H1 (cell line): Measurements from ENCODE around the gene GNG4. TPM values are rescaled to one million over a fixed set of nuclear protein-coding genes. Genes with fewer than 3 reads are reported as not detected.

Experiments
- ASH2L ChIP-seq: fragments of 200-600, 300-600 bp; sonication (generic); IDR thresholded peaks from one replicate; pipeline ENCODE4 v1.7.1; 2017; ENCODE audit warnings: low read length
- CHD7 ChIP-seq: fragments of 300-600 bp; sonication (generic); IDR thresholded peaks from 2 replicates; pipeline ENCODE4 v1.7.1; 2012; ENCODE audit warnings: low read length, moderate library complexity, mild to moderate bottlenecking, inconsistent platforms; ENCODE audit not compliant: insufficient replicate concordance
- CREB1 ChIP-seq: IDR thresholded peaks from 2 replicates; pipeline ENCODE4 v1.6.1; 2012; ENCODE audit warnings: inconsistent platforms
- EZH2 ChIP-seq: fragments of 200-600 bp; sonication (generic); IDR thresholded peaks from 2 replicates; pipeline ENCODE4 v1.7.1; 2012; ENCODE audit warnings: low read depth, mild to moderate bottlenecking, moderate library complexity, low read length, inconsistent platforms; ENCODE audit not compliant: severe bottlenecking
- MAFK ChIP-seq: IDR thresholded peaks from 2 replicates; pipeline ENCODE4 v1.6.1; 2012; ENCODE audit warnings: low read depth, mild to moderate bottlenecking, improper control_type of control experiment, low read length
- MAX ChIP-seq: IDR thresholded peaks from 2 replicates; pipeline ENCODE4 v1.6.1; 2012; ENCODE audit warnings: inconsistent platforms
- PHF8 ChIP-seq: fragments of 200-600 bp; sonication (generic); conservative IDR thresholded peaks from 2 replicates; pipeline ENCODE4 v1.7.1; 2012; ENCODE audit warnings: low read depth, mild to moderate bottlenecking, inconsistent platforms, low read length, moderate library complexity
- SAP30 ChIP-seq: fragments of 300-600 bp; sonication (generic); IDR thresholded peaks from 2 replicates; pipeline ENCODE4 v1.7.1; 2012; ENCODE audit warnings: low read length, moderate library complexity, mild to moderate bottlenecking, inconsistent platforms; ENCODE audit not compliant: insufficient read depth, insufficient replicate concordance
- SP2 ChIP-seq: IDR thresholded peaks from 2 replicates; pipeline ENCODE4 v1.6.1; 2012; ENCODE audit warnings: mild to moderate bottlenecking, low read length, inconsistent platforms
- TAF7 ChIP-seq: optimal IDR thresholded peaks from 2 replicates; pipeline ENCODE3; 2011; ENCODE audit warnings: low read depth, mild to moderate bottlenecking, inconsistent platforms, low read length, moderate library complexity, borderline replicate concordance
- TCF12 ChIP-seq: IDR thresholded peaks from 2 replicates; pipeline ENCODE4 v1.6.1; 2011; ENCODE audit warnings: low read depth, mild to moderate bottlenecking, low read length
- polyA plus RNA-seq, 7 experiments: library from polyadenylated mRNA; depleted of rRNA in 3 of 7; stranded (reverse) in 5 of 7; unstranded in 2 of 7; fragments of >200 nt in 5 of 7; fragments of 200-250 nt in 2 of 7; gene quantifications; 1 replicate in 5 of 7; 2 replicates in 1 of 7; 4 replicates in 1 of 7; pipeline versions ENCODE4 v1.2.1 to v1.2.3, GENCODE V29; 2011 to 2013; ENCODE audit warnings: missing spikeins in 2 of 7, mixed read lengths in 2 of 7
- total RNA-seq: library from RNA; stranded (reverse); fragmentation: NEBNext Ultra II Directional; extraction: Animal tissue kit (Norgen Biotek cat#: 25700); gene quantifications from 2 replicates; pipeline ENCODE4 v1.2.1, GENCODE V29; 2021

GNG4 gene
- total and polyA plus RNA-seq, 2 of the 8 experiments (the other 6 are each of a cell fraction or from before 2014, with no cell fraction given) = 95.5 to 96.8 TPM

GRCh38 chr1:235642943-235643371, 6.6 kb downstream of the GNG4 start (continued):
- TF ChIP-seq CHD7 (no peak), SAP30 (no peak), SP2 (no peak), TAF7 (no peak), EZH2 (no peak), PHF8 (no peak), TCF12 (no peak), CREB1 (no peak), ASH2L (no peak), MAFK (no peak), MAX (peak; percentile 83)
